ENCODE measurements around the gene VWF. TPM values are rescaled to one million over a fixed set of nuclear protein-coding genes. Genes with fewer than 3 reads are reported as not detected.

Gene VWF
- total and polyA plus RNA-seq, 2 experiments from 2014 or later = 0.42 to 0.56 TPM

- H3K4me1 ChIP-seq (ENCODE audit: insufficient read depth) = no peaks in the 10 kb centered on the region
- Mint-ChIP-seq H3K9me3 (no peaks in the 10 kb centered on the region; the same call in 2 of the 3 replicates), H3K36me3 (ENCODE audit: low read depth) (no peaks in the 10 kb centered on the region), H3K27ac (peak overlapping the region; percentile 31; the same call in 1 of the 2 replicates), H3K4me3 (no peak overlapping the region), H3K4me1 (peaks cover 4% of the 10 kb centered on the region; the same call in 2 of the 3 replicates), H3K27me3 (ENCODE audit: insufficient read depth, low read depth, poor library complexity) (peaks cover 13% of the 10 kb centered on the region)
- ATAC-seq (no peak), DNase-seq (ENCODE audit: low spot score) (no peak)
- no peaks in the 10 kb centered on the region for H3K27me3 ChIP-seq (ENCODE audit: insufficient read depth)
- H3F3A ChIP-seq (replicated peaks; ENCODE audit: low read depth) = no peaks in the 10 kb centered on the region
- H3K4me3 ChIP-seq = no peak overlapping the region
- H2AFZ ChIP-seq = no peak overlapping the region
- no peaks in the 10 kb centered on the region for H3K36me3 ChIP-seq (ENCODE audit: insufficient read depth)
- TF ChIP-seq, protein P1, sequence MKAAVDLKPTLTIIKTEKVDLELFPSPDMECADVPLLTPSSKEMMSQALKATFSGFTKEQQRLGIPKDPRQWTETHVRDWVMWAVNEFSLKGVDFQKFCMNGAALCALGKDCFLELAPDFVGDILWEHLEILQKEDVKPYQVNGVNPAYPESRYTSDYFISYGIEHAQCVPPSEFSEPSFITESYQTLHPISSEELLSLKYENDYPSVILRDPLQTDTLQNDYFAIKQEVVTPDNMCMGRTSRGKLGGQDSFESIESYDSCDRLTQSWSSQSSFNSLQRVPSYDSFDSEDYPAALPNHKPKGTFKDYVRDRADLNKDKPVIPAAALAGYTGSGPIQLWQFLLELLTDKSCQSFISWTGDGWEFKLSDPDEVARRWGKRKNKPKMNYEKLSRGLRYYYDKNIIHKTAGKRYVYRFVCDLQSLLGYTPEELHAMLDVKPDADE (IDR thresholded peaks at IDR 0.05) = no peak
- TF ChIP-seq JUNB (IDR thresholded peaks at IDR 0.05; ENCODE audit: unreplicated experiment) = no peak
- TF ChIP-seq NANOG (IDR thresholded peaks at IDR 0.05; ENCODE audit: borderline replicate concordance) = no peak
- no peak for TF ChIP-seq ZNF331 (CRISPR knock-in tag; IDR thresholded peaks at IDR 0.05; ENCODE audit: low read depth)
- TF ChIP-seq STAT1 (IDR thresholded peaks at IDR 0.05; ENCODE audit: unreplicated experiment) = no peak
- no peak for TF ChIP-seq REST (IDR thresholded peaks at IDR 0.05; ENCODE audit: unreplicated experiment)
- TF ChIP-seq CREB1 (CRISPR knock-in tag; IDR thresholded peaks at IDR 0.05; ENCODE audit: low read depth) = no peak
- TF ChIP-seq EZH2phosphoT487 (IDR thresholded peaks at IDR 0.05; ENCODE audit: unreplicated experiment) = no peak
- TF ChIP-seq ZNF114 (CRISPR knock-in tag; IDR thresholded peaks at IDR 0.05) = no peak
- TF ChIP-seq POLR2AphosphoS5 (IDR thresholded peaks at IDR 0.05; ENCODE audit: low read depth) = no peak
- TF ChIP-seq EZH2 (IDR thresholded peaks at IDR 0.05; ENCODE audit: low read depth, unreplicated experiment) = no peak
- TF ChIP-seq, protein P2, sequence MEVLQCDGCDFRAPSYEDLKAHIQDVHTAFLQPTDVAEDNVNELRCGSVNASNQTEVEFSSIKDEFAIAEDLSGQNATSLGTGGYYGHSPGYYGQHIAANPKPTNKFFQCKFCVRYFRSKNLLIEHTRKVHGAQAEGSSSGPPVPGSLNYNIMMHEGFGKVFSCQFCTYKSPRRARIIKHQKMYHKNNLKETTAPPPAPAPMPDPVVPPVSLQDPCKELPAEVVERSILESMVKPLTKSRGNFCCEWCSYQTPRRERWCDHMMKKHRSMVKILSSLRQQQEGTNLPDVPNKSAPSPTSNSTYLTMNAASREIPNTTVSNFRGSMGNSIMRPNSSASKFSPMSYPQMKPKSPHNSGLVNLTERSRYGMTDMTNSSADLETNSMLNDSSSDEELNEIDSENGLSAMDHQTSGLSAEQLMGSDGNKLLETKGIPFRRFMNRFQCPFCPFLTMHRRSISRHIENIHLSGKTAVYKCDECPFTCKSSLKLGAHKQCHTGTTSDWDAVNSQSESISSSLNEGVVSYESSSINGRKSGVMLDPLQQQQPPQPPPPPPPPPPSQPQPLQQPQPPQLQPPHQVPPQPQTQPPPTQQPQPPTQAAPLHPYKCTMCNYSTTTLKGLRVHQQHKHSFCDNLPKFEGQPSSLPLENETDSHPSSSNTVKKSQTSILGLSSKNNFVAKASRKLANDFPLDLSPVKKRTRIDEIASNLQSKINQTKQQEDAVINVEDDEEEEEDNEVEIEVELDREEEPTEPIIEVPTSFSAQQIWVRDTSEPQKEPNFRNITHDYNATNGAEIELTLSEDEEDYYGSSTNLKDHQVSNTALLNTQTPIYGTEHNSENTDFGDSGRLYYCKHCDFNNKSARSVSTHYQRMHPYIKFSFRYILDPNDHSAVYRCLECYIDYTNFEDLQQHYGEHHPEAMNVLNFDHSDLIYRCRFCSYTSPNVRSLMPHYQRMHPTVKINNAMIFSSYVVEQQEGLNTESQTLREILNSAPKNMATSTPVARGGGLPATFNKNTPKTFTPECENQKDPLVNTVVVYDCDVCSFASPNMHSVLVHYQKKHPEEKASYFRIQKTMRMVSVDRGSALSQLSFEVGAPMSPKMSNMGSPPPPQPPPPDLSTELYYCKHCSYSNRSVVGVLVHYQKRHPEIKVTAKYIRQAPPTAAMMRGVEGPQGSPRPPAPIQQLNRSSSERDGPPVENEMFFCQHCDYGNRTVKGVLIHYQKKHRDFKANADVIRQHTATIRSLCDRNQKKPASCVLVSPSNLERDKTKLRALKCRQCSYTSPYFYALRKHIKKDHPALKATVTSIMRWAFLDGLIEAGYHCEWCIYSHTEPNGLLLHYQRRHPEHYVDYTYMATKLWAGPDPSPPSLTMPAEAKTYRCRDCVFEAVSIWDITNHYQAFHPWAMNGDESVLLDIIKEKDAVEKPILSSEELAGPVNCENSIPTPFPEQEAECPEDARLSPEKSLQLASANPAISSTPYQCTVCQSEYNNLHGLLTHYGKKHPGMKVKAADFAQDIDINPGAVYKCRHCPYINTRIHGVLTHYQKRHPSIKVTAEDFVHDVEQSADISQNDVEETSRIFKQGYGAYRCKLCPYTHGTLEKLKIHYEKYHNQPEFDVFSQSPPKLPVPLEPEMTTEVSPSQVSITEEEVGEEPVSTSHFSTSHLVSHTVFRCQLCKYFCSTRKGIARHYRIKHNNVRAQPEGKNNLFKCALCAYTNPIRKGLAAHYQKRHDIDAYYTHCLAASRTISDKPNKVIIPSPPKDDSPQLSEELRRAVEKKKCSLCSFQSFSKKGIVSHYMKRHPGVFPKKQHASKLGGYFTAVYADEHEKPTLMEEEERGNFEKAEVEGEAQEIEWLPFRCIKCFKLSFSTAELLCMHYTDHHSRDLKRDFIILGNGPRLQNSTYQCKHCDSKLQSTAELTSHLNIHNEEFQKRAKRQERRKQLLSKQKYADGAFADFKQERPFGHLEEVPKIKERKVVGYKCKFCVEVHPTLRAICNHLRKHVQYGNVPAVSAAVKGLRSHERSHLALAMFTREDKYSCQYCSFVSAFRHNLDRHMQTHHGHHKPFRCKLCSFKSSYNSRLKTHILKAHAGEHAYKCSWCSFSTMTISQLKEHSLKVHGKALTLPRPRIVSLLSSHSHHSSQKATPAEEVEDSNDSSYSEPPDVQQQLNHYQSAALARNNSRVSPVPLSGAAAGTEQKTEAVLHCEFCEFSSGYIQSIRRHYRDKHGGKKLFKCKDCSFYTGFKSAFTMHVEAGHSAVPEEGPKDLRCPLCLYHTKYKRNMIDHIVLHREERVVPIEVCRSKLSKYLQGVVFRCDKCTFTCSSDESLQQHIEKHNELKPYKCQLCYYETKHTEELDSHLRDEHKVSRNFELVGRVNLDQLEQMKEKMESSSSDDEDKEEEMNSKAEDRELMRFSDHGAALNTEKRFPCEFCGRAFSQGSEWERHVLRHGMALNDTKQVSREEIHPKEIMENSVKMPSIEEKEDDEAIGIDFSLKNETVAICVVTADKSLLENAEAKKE (CRISPR knock-in tag; IDR thresholded peaks at IDR 0.05) = no peak
- TF ChIP-seq CTCF (conservative IDR thresholded peaks at IDR 0.05; ENCODE audit: low read depth in 2 of 2) = no peak
- no peaks in the 10 kb centered on the region for H3K9me2 ChIP-seq (ENCODE audit: insufficient read depth)
- H3K79me2 ChIP-seq (replicated peaks; ENCODE audit: insufficient read depth) = no peaks in the 10 kb centered on the region
- no peaks in the 10 kb centered on the region for H4K20me1 ChIP-seq (replicated peaks; ENCODE audit: insufficient read depth)
- no peak overlapping the region for H3K27ac ChIP-seq (ENCODE audit: low read depth)
- no peak overlapping the region for H3K4me2 ChIP-seq
These were observed 39.1 kb upstream of the VWF start for GRCh38 chr12:6163416-6164060.
